GM10266 (cell line): Measurements from ENCODE around the gene GAS5.

Experiments
- DNase-seq: peaks from one replicate; pipeline ENCODE4 v3.0.0; 2012; ENCODE audit errors: extremely low spot score
- TF ChIP-seq, protein P1 (sequence below): IDR thresholded peaks from 2 replicates; pipeline ENCODE4 v1.5.1; 2012; ENCODE audit warnings: mild to moderate bottlenecking, low read depth; ENCODE audit not compliant: control insufficient read depth, insufficient read depth; ENCODE audit errors: missing control alignments

The GAS5 gene

GRCh38 chr1:173857363-173857917, 10.3 kb downstream of the GAS5 start:
- no peak for DNase-seq
- TF ChIP-seq, protein P1, sequence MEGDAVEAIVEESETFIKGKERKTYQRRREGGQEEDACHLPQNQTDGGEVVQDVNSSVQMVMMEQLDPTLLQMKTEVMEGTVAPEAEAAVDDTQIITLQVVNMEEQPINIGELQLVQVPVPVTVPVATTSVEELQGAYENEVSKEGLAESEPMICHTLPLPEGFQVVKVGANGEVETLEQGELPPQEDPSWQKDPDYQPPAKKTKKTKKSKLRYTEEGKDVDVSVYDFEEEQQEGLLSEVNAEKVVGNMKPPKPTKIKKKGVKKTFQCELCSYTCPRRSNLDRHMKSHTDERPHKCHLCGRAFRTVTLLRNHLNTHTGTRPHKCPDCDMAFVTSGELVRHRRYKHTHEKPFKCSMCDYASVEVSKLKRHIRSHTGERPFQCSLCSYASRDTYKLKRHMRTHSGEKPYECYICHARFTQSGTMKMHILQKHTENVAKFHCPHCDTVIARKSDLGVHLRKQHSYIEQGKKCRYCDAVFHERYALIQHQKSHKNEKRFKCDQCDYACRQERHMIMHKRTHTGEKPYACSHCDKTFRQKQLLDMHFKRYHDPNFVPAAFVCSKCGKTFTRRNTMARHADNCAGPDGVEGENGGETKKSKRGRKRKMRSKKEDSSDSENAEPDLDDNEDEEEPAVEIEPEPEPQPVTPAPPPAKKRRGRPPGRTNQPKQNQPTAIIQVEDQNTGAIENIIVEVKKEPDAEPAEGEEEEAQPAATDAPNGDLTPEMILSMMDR = no peak

DNA sequence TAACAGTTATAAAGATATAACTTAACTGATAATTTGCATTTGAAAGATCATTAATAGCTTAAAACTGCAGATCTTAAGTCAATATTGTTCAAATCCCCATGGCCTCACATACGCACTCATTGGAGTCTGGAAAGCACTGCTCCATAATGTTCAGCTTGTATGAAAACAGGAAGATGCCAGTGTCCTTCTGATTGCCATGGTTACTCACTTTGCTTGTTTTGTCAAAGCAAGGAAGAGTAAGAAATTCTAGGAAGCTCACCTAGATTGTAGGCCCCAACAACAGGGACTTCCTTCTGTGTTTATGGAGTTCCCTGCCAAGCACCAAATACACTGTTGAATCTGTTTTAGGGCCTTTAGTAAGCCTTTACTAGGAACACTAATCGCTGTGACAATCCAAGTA, 10.9 kb downstream of the GAS5 start:
- DNase-seq = no peak
- TF ChIP-seq, protein P1 = no peak

DNA sequence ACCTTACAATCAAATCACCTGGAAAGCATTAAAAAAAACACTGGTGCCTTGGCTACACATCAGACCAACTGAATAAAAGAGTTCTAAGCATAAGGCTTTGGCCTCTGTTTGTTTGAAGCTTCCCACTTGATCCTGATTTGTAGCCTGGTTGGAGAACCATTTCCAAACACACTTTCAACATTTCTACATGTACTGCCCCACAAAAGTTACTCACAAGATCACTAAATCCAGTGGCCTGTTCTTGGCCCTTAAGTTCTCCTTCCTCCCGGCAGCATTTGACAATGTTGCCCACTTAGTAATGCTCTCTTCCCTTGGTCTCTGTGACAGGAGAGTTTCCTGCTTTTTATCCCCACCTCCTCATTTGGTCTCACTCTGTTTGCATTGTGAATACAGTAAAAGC, 11.8 kb downstream of the GAS5 start:
- DNase-seq = no peak
- TF ChIP-seq, protein P1 = no peak

GRCh38 chr1:173853074-173853473, 14.7 kb downstream of the GAS5 start:
- TF ChIP-seq, protein P1 = no peak
- no peak for DNase-seq

DNA sequence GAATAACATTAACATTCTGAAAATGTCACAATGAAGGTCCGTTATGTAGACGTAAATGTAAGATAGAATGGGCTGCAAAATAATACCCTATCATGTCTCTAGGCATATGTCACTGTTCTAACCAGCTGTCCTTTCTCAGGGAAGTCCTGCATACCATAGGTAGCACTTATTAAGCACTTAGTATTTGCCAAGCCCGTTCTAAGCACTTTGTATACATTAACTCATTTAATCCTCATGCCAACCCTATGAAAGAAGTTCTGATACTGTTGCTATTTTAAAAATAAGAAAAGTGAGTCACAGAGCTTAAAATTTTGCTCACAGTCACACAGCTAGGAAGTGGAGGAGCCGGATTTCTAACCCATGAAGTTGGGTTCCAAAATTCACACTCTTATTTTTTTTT, 15.7 kb downstream of the GAS5 start:
- DNase-seq = no peak
- TF ChIP-seq, protein P1 = no peak

DNA sequence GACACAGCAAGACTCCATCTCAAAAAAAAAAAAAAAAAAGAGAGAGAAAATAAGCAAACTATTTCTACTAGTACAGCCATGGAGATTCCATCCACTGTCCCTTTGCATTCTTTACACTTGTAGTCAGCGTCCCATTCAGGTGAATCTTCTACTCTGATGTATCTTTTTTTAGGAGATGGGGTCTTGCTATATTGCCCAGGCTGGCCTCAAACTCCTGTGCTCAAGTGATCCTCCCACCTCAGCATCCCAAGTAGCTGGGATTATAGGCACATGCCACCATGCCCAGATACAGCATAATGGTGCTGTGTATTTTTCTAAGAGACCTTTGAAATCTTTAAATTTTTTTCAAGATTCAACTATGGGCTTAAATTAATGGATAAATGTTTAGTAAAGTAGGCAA, 35.0 kb downstream of the GAS5 start:
- no peak for DNase-seq
- TF ChIP-seq, protein P1 = no peak

- no peak for DNase-seq
These were observed 40.2 kb downstream of the GAS5 start for GRCh38 chr1:173827611-173828010.

More at GRCh38 chr1:173827611-173828010, 40.2 kb downstream of the GAS5 start:
- TF ChIP-seq, protein P1 = no peak
